GM18505 (cell line): ENCODE results near the gene NPPB.
"Not testable (repeated sequence)": the region's sequence is repeated elsewhere in the genome, so short reads cannot be mapped to it uniquely, and the experiment has no call there.

ENCODE experiments used
- ATAC-seq: cut with Tn5 transposase; IDR thresholded peaks from one replicate; pipeline ENCODE4 v1.9.1; 2021; ENCODE audit not compliant: unreplicated experiment
- POLR2A ChIP-seq: IDR thresholded peaks from 4 replicates; pipeline ENCODE4 v1.6.1; 2011; ENCODE audit warnings: borderline replicate concordance; ENCODE audit not compliant: insufficient read depth, insufficient read length; ENCODE audit errors: extremely low read depth

Gene NPPB

DNA sequence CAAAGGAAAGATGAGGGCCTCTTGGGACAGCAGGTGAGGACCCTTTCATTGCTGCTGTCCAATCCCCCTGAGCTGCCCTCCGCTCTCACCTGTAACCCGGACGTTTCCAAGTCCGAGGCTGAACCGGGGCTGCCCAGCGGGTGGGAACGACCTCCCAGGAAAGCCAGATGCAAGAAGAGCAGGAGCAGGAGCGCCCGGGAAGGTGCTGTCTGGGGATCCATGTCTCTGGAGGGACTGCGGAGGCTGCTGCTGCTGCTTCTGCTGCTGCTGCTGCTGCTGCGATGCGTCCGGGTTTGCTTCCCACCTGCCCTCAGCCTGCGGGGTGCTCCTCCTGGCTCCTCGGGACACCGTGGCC lies at the start of gene NPPB:
TSS of gene NPPB (minus strand) at position 333 of the 355 bp plus-strand sequence. CDS start at position 221, 112 bp downstream.
- no peak for TF ChIP-seq POLR2A
- ATAC-seq: no peak

DNA sequence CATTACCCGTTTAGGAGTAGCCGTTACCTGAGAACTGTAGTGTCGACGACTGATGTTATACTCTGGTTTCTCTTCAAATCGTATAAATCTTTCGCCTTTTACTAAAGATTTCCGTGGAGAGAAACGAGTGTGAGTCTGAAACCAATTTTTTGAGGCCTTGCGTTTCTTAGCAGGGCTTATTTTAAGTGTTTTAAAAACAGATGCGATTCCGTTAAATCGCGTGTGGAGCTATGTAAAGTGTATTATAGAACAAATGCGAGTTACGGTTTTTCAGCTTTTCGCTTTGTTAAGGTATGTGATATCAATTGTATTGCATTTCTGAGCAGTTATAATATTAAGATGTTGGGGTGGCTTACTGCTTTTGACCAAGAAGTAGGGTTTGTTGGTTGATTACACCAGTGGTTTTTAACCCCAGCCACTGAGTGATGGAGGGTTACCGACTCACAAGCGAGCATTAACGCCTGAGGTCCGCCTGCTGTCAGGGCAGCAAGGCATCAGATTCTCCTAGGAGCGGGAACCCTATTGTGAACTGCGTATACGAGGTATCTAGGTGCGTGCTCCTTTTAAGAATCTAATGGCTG lies 49.4 kb upstream of the NPPB start:
- ATAC-seq: peak; percentile 40
- TF ChIP-seq POLR2A: peak; percentile 100

DNA sequence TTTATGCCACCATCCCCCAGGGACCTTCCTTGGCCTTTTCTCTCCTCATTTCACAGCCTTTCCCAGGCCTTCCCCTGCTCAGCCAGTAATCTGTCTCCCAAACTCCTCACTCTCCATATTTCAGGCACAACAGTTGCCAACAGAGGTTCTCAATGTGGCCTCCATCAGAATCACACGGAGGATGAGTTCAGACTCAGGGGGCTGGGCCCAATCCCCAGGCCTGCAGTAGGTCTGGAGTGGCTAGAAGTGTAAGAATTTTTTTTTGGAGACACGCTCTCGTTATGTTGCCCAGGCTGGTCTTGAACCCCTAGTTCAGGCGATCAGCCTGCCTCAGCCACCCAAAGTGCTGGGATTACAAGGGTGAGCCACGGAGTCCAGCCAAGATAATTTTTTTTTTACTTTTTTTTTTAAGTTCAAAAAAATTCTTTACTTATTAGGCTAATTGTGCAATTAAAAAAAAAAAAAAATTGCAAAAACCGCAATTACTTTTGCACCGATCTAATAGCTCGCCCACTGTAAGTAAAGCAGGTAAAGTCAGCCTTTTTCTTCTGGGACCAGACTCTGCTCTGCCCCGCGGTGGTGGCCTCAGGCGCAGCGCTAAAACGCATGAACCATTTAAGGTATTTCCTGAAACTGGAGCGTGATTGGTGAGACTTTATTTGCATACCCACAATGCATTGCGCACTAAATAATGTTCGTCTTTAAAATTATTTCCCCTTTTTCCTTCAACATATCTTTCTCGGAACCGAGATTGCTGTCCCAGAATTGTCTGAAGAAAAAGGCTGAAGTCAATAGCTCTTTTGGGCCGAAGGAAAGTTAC lies 48.7 kb upstream of the NPPB start:
- ATAC-seq: peak; percentile 39
- no peak for TF ChIP-seq POLR2A

DNA sequence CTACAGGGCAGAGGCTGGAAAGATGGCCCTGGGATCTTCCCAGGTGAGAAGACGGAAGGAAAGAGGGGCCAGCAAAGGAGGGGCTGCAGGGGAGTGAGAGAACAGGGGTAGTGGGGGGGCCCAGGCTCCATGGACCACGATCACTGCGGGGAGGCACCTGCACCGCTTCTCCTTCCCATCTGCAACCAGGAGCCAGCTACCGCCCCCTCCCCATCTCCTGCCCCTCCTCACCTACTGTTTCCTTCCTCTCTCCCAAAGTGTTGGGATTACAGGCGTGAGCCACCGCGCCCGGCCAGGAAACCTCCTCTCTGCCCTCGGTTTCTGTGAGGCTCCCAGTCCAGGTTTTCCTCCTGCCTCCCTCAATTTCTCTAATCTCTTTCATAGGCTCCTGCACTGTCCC lies 48.1 kb upstream of the NPPB start:
- TF ChIP-seq POLR2A: no peak
- ATAC-seq: no peak

DNA sequence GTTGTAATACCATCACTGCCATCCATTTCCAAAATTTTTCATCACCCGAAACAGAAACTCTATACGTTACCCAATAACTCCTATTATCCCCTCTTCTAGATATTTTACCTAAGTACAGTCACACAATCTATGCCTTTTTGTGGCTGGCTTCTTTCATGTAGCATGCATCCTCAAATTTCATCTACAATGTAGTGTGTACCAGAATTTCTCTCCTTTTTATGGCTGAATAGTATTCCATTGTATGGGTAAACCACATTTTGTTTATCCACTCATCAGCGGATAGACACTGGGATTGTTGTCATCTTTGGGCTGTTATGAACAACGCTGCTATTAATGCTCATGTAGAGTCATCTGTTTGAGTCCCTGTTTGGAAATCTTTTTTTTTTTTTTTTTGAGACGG lies 46.2 kb upstream of the NPPB start:
- ATAC-seq: no peak
- TF ChIP-seq POLR2A: no peak

DNA sequence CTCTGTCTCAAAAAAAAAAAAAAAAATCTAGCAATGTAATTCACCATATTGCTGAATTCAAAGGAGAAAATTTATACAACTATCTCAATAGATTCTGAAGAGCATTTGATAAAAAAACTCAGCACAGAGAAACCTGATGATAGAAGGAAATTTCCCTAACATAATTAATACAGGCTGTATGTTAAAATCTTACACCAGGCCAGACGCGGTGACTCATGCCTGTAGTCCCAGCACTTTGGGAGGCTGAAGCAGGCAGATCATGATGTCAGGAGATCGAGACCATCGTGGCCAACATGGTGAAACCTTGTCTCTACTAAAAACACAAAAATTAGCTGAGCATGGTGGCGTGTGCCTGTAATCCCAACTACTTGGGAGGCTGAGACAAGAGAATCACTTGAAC lies 45.4 kb upstream of the NPPB start:
- not testable (repeated sequence) for ATAC-seq

DNA sequence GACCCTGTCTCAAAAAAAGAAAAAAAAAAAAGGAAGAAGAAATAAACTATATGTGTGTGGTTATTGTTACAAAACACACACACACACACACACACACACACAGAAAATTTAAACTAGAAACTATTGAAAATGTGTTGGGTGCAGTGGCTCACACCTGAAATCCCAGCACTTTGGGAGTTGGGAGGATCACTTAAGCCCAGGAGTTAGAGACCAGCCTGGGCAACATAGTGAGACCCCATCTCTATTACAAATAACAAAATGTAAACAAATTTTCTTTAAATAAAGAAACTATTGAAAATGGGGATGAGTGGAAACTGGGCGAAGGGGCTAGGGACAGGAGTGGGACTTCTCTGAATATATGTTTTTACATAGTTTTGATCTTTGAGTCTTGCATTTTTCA lies 44.5 kb upstream of the NPPB start:
- no peak for ATAC-seq

DNA sequence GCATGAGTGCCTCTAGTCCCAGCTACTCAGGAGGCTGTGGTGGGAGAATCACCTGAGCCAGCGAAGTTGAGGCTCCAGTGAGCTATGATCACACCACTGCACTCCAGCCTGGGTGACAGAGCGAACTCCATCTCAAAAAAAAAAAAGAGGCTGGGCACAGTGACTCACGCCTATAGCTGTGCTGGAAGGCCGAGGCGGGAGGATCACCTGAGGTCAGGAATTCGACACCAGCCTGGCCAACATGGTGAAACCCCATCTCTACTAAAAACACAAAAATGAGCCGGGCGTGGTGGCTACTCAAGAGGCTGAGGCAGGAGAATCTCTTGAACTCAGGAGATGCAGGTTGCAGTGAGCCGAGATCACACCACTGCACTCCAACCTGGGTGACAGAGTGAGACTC lies 42.7 kb upstream of the NPPB start:
- ATAC-seq: not testable (repeated sequence)

More for the DNA sequence above, 44.5 kb upstream of the NPPB start:
- no peak for TF ChIP-seq POLR2A

DNA sequence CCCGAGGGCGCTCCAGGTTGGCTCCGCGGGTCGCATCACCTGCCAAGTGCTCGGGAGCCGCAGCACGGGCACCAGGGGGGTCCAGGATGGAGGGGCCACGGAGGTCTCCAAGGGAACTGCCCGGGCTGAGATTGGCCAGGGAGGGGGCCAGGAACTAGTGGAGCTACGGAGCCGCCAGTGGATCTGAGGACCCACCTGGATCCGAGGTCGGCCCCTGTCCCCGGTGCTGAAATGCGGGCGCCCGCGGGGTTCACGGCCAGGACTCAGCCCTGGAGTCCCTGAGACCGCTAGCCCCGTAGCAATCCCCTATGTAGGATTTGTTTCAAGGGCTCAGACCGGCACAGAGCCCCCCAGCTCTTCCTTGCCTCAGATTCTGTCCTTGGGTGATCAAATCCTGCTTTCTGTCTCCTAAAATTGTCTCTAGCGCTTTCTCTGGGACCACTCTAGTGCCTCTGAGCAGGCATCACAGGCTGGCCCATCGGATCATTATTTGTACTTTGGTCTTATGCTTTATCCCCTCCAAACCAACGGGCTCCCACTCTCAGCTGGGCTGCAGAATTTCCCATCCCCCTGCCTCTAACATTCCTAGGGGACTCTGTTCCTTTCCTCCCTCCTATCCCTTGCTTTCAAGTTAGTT lies 40.2 kb upstream of the NPPB start:
- TF ChIP-seq POLR2A: no peak
- no peak for ATAC-seq

DNA sequence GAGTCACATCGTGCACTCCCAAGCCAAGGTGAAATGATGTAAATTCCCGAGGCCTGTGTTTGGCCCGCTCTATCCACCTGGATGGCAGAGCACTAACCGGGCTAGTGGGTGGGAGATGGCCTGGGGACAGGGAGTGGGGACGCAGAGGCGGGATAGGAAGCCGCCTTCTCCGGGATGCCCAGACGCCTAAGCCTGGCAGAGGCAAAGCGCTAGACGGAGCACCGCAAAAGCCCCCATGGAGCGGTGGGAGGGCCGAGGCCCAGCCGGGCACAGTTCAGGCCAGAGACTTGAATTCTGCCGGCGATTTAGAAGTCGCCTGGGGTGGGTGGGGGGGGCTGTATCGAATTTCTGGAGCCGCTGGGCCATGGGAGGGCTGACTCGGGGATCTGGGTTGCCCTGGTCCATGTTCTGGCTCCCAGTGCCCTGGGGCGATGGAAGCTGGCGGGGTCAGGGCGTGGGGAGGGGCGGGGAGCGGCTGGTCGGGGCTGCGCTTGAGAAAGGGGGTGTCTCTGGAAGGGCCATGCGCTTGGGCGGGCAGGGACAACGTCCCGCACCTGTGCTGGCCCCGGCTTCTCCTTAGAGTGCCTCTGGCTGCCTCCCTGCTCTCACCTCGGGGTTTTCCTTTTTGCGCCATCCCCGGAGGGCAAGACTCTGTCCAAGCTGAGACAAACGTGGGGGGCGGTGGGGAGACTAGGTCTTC lies 39.5 kb upstream of the NPPB start:
- no peak for ATAC-seq
- no peak for TF ChIP-seq POLR2A

DNA sequence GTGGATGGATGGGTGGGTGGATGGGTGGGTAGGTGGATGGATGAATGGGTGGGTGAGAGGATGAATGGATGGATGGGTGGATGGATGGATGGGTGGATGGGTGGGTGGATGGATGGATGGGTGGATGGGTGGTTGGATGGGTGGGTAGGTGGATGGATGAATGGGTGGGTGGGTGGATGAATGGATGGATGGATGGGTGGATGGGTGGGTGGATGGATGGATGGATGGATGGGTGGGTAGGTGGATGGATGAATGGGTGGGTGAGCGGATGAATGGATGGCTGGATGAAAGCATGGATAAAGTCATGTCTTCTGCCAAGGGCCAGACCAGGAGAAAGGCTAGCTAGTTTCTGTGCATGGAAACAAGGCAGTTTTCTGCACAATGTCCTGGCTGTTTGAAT lies 35.8 kb upstream of the NPPB start:
- not testable (repeated sequence) for ATAC-seq

DNA sequence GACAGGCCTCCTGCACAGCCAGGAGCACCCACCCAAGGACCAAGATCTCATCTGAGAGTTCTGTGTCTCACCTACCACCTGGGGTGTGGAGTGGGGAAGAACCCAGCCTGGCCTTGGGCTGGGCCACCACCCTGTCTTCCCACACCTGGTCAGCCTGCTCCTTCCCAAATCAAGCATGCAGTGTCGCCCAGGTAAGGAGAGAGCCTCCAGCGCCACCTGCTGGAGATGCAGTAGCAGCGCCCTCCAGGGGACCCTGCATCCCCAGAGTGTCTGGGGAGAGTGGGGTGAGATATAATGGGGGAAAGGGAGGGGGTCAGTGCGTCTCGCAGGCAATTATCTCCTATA lies 35.1 kb upstream of the NPPB start:
- TF ChIP-seq POLR2A: no peak
- ATAC-seq: no peak

DNA sequence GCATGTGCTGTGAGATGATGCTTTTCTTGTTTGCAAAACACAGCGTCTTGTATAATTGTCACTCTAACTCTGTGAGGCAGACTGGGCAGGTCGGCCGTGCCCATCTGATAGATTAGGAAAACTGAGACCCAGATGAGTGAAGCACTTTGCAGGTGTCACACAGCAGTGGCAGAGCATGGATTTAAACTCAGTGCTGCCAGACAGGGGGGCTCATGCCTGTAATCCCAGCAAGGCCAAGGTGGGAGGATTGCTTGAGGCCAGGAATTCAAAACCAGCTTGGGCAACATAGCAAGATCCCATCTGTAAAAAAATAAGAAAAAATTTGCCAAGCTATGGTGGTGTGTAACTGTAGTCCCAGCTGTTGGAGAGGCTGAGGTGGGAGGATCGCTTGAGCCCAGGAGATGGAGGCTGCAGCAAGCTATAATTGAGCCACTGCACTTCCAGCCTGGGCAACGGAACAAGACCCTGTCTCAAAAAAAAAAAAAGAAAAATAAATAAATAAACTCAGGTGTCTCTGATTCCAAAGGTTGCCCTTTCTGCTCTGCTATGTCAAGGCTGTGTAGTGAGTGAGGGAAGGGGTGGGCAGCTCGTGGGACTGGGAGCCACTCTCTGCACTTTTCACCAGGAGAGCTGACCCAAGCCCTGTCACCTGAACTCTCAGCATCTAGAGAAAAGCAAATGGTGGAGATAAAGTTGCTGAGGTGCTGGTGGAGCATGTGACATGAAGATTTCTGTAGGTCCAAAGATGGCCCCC lies 32.9 kb upstream of the NPPB start:
- ATAC-seq: no peak
- TF ChIP-seq POLR2A: no peak
